NCI-H2107 (cell line): ENCODE measurements around the gene PHKA2.
A peak's percentile ranks its signal among the peaks of the same experiment; 100 is the strongest.
"Not testable (repeated sequence)": the region's sequence is repeated elsewhere in the genome, so short reads cannot be mapped to it uniquely, and the experiment has no call there.

Experiments used
- DNase-seq: peaks from one replicate; lab custom pipeline; 2025; lab: John Stamatoyannopoulos, UW

The PHKA2 gene

GRCh38 chrX:18983666-18984380 lies at the start of gene PHKA2:
PHKA2 (minus strand) TSS chrX:18984114; CDS start chrX:18983932, 182 bp downstream.
- DNase-seq = no peak

GRCh38 chrX:19030805-19031204 lies 46.9 kb upstream of the PHKA2 start:
- DNase-seq = no peak

GRCh38 chrX:19028560-19028959 lies 44.6 kb upstream of the PHKA2 start:
- no peak for DNase-seq

- no peak for DNase-seq
Observed at GRCh38 chrX:19024366-19024765, 40.5 kb upstream of the PHKA2 start.

- DNase-seq = no peak
Observed at GRCh38 chrX:19019996-19020395, 36.1 kb upstream of the PHKA2 start.

- no peak for DNase-seq
Observed at GRCh38 chrX:19017271-19017670, 33.4 kb upstream of the PHKA2 start.

- not testable (repeated sequence) for DNase-seq
Observed at GRCh38 chrX:19016614-19017013, 32.7 kb upstream of the PHKA2 start.

GRCh38 chrX:19007868-19008267 lies 24.0 kb upstream of the PHKA2 start:
- no peak for DNase-seq

- DNase-seq = no peak
Observed at GRCh38 chrX:19007011-19007410, 23.1 kb upstream of the PHKA2 start.

- DNase-seq = no peak
Observed at GRCh38 chrX:19005909-19006308, 22.0 kb upstream of the PHKA2 start.

GRCh38 chrX:19003756-19004155 lies 19.8 kb upstream of the PHKA2 start:
- no peak for DNase-seq

GRCh38 chrX:18998653-18999052 lies 14.7 kb upstream of the PHKA2 start:
- DNase-seq = no peak

GRCh38 chrX:18997916-18998315 lies 14.0 kb upstream of the PHKA2 start:
- no peak for DNase-seq

- DNase-seq = no peak
Observed at GRCh38 chrX:18996536-18996935, 12.6 kb upstream of the PHKA2 start.

GRCh38 chrX:18995221-18995620 lies 11.3 kb upstream of the PHKA2 start:
- no peak for DNase-seq

GRCh38 chrX:18994713-18995112 lies 10.8 kb upstream of the PHKA2 start:
- DNase-seq = no peak

- no peak for DNase-seq
Observed at GRCh38 chrX:18992829-18993228, 8.9 kb upstream of the PHKA2 start.

GRCh38 chrX:18985186-18985435 lies 1.2 kb upstream of the PHKA2 start:
- DNase-seq = no peak

- peak; percentile 81 for DNase-seq
Observed at GRCh38 chrX:18984381-18985185, 669 bp upstream of the PHKA2 start.

- no peak for DNase-seq
Observed at GRCh38 chrX:18981124-18981807, 2.6 kb downstream of the PHKA2 start.

GRCh38 chrX:18980262-18980661 lies 3.7 kb downstream of the PHKA2 start:
- not testable (repeated sequence) for DNase-seq

- DNase-seq = no peak
Observed at GRCh38 chrX:18974993-18975392, 8.9 kb downstream of the PHKA2 start.

- no peak for DNase-seq
Observed at GRCh38 chrX:18973527-18974192, 10.3 kb downstream of the PHKA2 start.
